Neural cell (in vitro differentiated cells): ENCODE results near the gene CANX.
"Not testable (repeated sequence)": the region's sequence is repeated elsewhere in the genome, so short reads cannot be mapped to it uniquely, and the experiment has no call there.

ENCODE experiments used
- CTCF ChIP-seq: fragments of 450-650 bp; IDR thresholded peaks from 2 replicates; pipeline ENCODE4 v1.5.1; 2014; ENCODE audit warnings: antibody characterized with exemption, mild to moderate bottlenecking, moderate library complexity; ENCODE audit not compliant: poor library complexity, severe bottlenecking
- EZH2 ChIP-seq: fragments of 200-600, 300-800 bp; shearing (Covaris generic), sonication (generic); IDR thresholded peaks from 2 replicates; pipeline ENCODE4 v1.6.1; 2014; ENCODE audit warnings: antibody characterized with exemption, low read length, borderline replicate concordance, mild to moderate bottlenecking; ENCODE audit not compliant: insufficient read depth, poor library complexity, severe bottlenecking
- REST ChIP-seq: IDR thresholded peaks from 2 replicates; pipeline ENCODE4 v1.6.1; 2012; ENCODE audit warnings: borderline replicate concordance
- SMC3 ChIP-seq: fragments of 450-650 bp; conservative IDR thresholded peaks from 2 replicates; pipeline ENCODE4 v1.6.1; 2014; ENCODE audit warnings: antibody characterized with exemption, mild to moderate bottlenecking, moderate library complexity; ENCODE audit not compliant: poor library complexity

- not testable (repeated sequence) for TF ChIP-seq CTCF, REST, EZH2, SMC3
Observed at GRCh38 chr5:179653135-179653534, 45.6 kb upstream of the CANX start.
